ENCODE data around the gene GDAP2.

- TF ChIP-seq, protein P1, sequence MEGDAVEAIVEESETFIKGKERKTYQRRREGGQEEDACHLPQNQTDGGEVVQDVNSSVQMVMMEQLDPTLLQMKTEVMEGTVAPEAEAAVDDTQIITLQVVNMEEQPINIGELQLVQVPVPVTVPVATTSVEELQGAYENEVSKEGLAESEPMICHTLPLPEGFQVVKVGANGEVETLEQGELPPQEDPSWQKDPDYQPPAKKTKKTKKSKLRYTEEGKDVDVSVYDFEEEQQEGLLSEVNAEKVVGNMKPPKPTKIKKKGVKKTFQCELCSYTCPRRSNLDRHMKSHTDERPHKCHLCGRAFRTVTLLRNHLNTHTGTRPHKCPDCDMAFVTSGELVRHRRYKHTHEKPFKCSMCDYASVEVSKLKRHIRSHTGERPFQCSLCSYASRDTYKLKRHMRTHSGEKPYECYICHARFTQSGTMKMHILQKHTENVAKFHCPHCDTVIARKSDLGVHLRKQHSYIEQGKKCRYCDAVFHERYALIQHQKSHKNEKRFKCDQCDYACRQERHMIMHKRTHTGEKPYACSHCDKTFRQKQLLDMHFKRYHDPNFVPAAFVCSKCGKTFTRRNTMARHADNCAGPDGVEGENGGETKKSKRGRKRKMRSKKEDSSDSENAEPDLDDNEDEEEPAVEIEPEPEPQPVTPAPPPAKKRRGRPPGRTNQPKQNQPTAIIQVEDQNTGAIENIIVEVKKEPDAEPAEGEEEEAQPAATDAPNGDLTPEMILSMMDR (IDR thresholded peaks at IDR 0.05): no peak
- no peak for TF ChIP-seq POLR2A (IDR thresholded peaks at IDR 0.05)
- no peak for TF ChIP-seq POLR2AphosphoS5 (IDR thresholded peaks at IDR 0.05)
Measured at GRCh38 chr1:117836069-117836468, 93.4 kb downstream of the GDAP2 start.

Measured in breast epithelium (tissue), 3 donors.